ENCODE results near the gene DHRS4L2.

DHRS4L2 gene

DNA sequence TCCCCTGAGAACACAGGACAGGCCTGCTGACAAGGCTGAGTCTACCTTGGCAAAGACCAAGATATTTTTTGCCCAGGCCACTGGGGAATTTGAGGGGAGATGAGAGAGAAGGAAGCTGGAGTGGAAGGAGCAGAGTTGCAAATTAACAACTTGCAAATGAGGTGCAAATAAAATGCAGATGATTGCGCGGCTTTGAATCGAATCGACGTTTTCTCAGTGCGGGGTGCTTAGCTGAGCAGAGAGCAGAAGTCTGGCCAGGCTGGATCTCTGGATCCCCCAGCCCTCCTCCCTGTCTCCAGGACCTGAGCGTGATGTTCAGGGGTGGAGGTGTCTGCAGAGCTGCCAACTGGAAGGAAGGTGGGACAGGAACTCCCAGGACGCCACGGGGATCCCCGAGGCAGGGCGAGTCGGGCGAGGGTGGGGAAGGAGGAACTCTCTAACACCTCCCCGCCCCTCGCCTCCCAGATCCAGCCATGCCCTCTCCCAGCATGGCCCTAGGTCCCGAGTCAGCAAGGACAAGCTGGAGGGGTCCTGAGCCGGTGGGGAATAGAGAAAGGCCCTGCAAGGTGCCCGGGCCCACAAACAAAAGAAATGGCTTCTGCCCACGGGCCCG, 62.6 kb downstream of the DHRS4L2 start:
- peak; percentile 43 for DNase-seq (ENCODE audit: low spot score)
- TF ChIP-seq, protein P1, sequence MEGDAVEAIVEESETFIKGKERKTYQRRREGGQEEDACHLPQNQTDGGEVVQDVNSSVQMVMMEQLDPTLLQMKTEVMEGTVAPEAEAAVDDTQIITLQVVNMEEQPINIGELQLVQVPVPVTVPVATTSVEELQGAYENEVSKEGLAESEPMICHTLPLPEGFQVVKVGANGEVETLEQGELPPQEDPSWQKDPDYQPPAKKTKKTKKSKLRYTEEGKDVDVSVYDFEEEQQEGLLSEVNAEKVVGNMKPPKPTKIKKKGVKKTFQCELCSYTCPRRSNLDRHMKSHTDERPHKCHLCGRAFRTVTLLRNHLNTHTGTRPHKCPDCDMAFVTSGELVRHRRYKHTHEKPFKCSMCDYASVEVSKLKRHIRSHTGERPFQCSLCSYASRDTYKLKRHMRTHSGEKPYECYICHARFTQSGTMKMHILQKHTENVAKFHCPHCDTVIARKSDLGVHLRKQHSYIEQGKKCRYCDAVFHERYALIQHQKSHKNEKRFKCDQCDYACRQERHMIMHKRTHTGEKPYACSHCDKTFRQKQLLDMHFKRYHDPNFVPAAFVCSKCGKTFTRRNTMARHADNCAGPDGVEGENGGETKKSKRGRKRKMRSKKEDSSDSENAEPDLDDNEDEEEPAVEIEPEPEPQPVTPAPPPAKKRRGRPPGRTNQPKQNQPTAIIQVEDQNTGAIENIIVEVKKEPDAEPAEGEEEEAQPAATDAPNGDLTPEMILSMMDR (IDR thresholded peaks at IDR 0.05; ENCODE audit: borderline replicate concordance, control extremely low read depth, extremely low read depth, insufficient read depth, missing control alignments): no peak
- in situ Hi-C loops (cut with MboI; ENCODE audit: low sequenced_read_pairs, unreplicated experiment): no loop called here

DNA sequence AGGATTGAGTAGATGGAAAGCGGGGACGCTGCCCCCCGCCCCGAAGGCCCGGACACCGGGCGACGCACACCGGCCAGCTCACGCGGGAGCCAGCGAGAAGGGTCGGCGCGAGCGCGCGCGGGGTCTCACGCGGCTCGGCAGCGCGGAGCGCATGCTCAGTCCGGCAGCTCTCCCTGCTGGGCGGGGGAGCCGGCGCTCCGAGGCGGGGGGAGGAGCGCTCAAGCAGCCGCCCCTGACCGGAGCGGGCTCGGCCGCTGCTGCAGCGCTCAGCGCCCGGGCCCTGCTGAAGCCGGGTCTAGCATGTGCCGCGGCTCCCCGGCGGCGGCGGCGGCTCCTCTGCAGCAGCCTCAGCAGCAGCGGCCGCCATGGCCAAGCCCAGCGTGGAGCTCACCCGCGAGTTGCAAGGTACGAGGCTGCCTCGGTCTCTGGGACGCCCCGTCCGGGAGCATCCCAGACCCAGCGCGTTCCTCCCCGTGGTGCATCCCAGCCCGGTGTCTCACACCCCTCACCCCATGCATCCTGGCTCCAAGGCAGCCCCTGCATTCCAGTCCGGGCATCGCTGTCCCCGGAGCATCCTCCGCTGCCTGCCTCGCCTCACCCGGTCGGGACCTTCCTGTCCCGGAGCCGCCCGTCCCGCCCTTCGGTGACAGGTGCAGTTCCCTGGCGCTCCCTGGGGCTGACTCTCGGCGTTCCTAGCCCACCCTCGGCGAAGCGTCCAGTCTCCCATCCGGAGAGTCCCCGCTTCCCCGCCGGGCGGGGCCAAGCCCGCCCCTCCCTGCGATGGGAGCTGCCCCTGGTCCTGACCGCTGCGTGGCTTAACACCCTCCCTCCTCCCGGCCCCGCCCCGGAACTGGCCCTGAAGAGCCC, 63.3 kb downstream of the DHRS4L2 start, which contains the start of gene CARMIL3:
TSS of gene CARMIL3 (plus strand) at position 221 of the 867 bp plus-strand sequence. CDS start at position 366, 145 bp downstream.
- DNase-seq (ENCODE audit: low spot score): peak; percentile 93
- in situ Hi-C loops (cut with MboI; ENCODE audit: low sequenced_read_pairs, unreplicated experiment): no loop called here
- TF ChIP-seq, protein P1 (IDR thresholded peaks at IDR 0.05; ENCODE audit: borderline replicate concordance, control extremely low read depth, extremely low read depth, insufficient read depth, missing control alignments): no peak

- DNase-seq (ENCODE audit: low spot score): peak; percentile 14
- in situ Hi-C loops (cut with MboI; ENCODE audit: low sequenced_read_pairs, unreplicated experiment): no loop called here
- TF ChIP-seq, protein P1 (IDR thresholded peaks at IDR 0.05; ENCODE audit: borderline replicate concordance, control extremely low read depth, extremely low read depth, insufficient read depth, missing control alignments): no peak
These were observed 64.2 kb downstream of the DHRS4L2 start for GRCh38 chr14:24052656-24053547.

DNA sequence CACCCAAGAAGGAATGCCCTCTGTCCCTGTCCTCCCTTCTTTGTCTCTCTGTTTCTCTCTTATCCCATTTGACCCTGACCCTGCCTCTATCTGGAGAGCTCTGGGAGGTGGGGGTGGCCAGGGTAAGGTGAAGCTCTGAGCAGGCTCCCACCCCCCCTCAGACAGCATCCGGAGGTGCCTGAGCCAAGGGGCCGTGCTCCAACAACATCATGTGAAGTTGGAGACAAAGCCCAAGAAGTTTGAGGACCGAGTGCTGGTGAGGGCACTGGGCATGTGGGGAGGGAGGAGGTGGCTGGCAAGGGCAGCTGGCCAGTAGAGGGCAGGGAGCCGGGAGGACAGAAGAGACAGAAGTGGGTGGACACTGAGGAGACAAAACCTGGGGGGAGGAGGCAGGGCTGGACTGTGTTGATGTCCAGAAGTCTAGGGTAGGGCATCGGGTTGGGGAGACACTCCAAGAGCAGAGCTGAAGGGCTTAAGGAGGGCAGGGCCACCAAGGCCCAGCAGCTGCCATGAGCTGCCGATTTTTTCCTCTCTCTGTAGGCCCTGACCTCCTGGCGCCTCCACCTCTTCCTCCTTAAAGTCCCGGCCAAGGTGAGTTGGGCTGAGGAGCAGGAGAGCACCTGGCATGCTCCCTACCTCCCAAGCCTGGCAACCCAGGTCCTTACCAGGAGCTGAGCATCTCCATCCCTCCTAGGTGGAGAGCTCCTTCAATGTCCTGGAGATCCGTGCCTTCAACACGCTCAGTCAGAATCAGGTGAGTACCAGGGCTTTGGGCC, 65.0 kb downstream of the DHRS4L2 start:
- TF ChIP-seq, protein P1 (IDR thresholded peaks at IDR 0.05; ENCODE audit: borderline replicate concordance, control extremely low read depth, extremely low read depth, insufficient read depth, missing control alignments): no peak
- DNase-seq (ENCODE audit: low spot score): peak; percentile 17
- in situ Hi-C loops (cut with MboI; ENCODE audit: low sequenced_read_pairs, unreplicated experiment): no loop called here

DNA sequence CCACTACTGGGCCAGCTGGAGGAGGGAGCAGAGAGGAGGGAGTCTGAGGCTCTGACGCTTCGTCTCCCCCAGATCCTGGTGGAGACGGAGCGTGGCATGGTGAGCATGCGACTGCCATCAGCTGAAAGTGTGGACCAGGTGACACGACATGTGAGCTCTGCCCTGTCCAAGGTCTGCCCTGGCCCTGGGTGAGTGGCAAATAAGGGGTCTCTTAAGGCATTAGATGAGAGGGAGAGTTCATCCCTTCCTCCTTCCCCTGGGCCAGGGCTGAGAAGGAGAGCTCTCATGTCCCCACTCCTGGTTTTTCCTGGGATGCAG, 65.6 kb downstream of the DHRS4L2 start:
- no peak for DNase-seq (ENCODE audit: low spot score)
- in situ Hi-C loops (cut with MboI; ENCODE audit: low sequenced_read_pairs, unreplicated experiment): no loop called here
- TF ChIP-seq, protein P1 (IDR thresholded peaks at IDR 0.05; ENCODE audit: borderline replicate concordance, control extremely low read depth, extremely low read depth, insufficient read depth, missing control alignments): no peak
